Gastrocnemius medialis (tissue), 4 donors: ENCODE results near the gene NDST3. TPM values are rescaled to one million over a fixed set of nuclear protein-coding genes. Genes with fewer than 3 reads are reported as not detected.

ENCODE experiments used
- ATAC-seq, 2 donors: fragments of 150-250 bp; one replicate each; pipeline ENCODE4 v1.9.1; 2016
- DNase-seq, 2 donors: peaks; one replicate each; pipeline ENCODE4 v3.0.0-alpha.2; 2019
- H3K27ac ChIP-seq, 4 donors: fragments of 200-600 bp; sonication (generic); 1 replicate in 1 of 4; 2 replicates in 3 of 4; pipeline ENCODE4 v1.5.1; 2016 to 2018; ENCODE audit warnings: mild to moderate bottlenecking in 2 of 4, moderate library complexity in 1 of 4
- H3K27me3 ChIP-seq, 3 donors: fragments of 200-600 bp; sonication (generic) in 2 of 3; 1 replicate in 1 of 3; 2 replicates in 2 of 3; pipeline versions ENCODE4 v1.5.1 to v1.6.0; 2016 to 2019; ENCODE audit warnings: mild to moderate bottlenecking in 1 of 3, moderate library complexity in 1 of 3
- H3K36me3 ChIP-seq, 2 donors: fragments of 200-600 bp; sonication (generic) in 1 of 2; one replicate each; pipeline ENCODE4 v1.5.1; 2017 to 2018
- H3K4me1 ChIP-seq, 2 donors: fragments of 200-600 bp; sonication (generic) in 1 of 2; one replicate each; pipeline ENCODE4 v1.5.1; 2016 to 2017; ENCODE audit warnings: mild to moderate bottlenecking in 2 of 2
- H3K4me3 ChIP-seq, 4 donors: fragments of 200-600 bp; sonication (generic) in 3 of 4; 1 replicate in 1 of 4; 2 replicates in 3 of 4; pipeline ENCODE4 v1.5.1; 2016 to 2019; ENCODE audit warnings: mild to moderate bottlenecking in 2 of 4
- H3K9me3 ChIP-seq, 3 donors: fragments of 200-600 bp; sonication (generic) in 2 of 3; 1 replicate in 1 of 3; 2 replicates in 2 of 3; pipeline ENCODE4 v1.5.1; 2016 to 2019
- POLR2A ChIP-seq, 2 donors: fragments of 450-650 bp; IDR thresholded peaks; one replicate each; pipeline ENCODE4 v1.6.1; 2017; ENCODE audit warnings: antibody characterized with exemption in 2 of 2, mild to moderate bottlenecking in 2 of 2, moderate library complexity in 2 of 2
- in situ Hi-C, 4 donors: fragments of 200-750 bp; cut with MboI; loops; one replicate each; pipeline versions ENCODE4 v1.15.0 to v1.8.0; 2017; ENCODE audit warnings: low sequenced_read_pairs in 4 of 4
- intact Hi-C: fragments of 100-400 bp; cut with DNase I; formaldehyde crosslinking; loops from one replicate; pipeline ENCODE4 v1.15.1; 2023; ENCODE audit warnings: low total_unique reads
- total RNA-seq, 4 donors: library from RNA; depleted of rRNA; stranded (reverse); fragments of >200 nt; gene quantifications; one replicate each; pipeline versions ENCODE4 v1.1.0 to v1.2.3, GENCODE V29; 2016
- TF ChIP-seq, protein P1 (sequence below), 5 experiments: fragments of 450-650 bp in 3 of 5; fragments of 200-600 bp in 2 of 5; sonication (generic) in 2 of 5; IDR thresholded peaks in 4 of 5; conservative IDR thresholded peaks in 1 of 5; 1 replicate in 4 of 5; 2 replicates in 1 of 5; pipeline ENCODE4 v1.5.1; 2016 to 2019; ENCODE audit warnings: antibody characterized with exemption in 5 of 5, mild to moderate bottlenecking in 3 of 5, moderate library complexity in 3 of 5

NDST3 gene
- total RNA-seq, 4 donors from 2014 or later: 0.13 TPM; not detected in 3

DNA sequence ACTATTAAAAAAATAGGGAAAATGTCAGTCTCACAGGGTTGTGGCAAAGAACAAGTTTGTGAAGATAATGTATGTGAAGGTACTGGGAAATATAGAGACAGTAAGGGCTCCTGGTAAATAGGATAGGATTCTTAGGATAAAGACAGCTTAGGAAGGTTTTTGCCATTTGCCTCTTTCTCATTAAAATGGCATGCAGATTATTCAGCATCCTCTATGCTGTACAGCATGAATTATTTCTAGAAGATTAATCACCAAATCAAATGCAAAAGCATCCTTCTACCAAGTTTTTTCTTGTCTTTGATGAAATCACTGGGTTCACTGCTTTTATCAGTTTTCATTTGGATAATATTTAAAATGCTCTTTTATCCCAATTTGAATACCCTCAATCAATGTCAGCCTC lies 142.8 kb downstream of the NDST3 start:
- TF ChIP-seq, protein P1, sequence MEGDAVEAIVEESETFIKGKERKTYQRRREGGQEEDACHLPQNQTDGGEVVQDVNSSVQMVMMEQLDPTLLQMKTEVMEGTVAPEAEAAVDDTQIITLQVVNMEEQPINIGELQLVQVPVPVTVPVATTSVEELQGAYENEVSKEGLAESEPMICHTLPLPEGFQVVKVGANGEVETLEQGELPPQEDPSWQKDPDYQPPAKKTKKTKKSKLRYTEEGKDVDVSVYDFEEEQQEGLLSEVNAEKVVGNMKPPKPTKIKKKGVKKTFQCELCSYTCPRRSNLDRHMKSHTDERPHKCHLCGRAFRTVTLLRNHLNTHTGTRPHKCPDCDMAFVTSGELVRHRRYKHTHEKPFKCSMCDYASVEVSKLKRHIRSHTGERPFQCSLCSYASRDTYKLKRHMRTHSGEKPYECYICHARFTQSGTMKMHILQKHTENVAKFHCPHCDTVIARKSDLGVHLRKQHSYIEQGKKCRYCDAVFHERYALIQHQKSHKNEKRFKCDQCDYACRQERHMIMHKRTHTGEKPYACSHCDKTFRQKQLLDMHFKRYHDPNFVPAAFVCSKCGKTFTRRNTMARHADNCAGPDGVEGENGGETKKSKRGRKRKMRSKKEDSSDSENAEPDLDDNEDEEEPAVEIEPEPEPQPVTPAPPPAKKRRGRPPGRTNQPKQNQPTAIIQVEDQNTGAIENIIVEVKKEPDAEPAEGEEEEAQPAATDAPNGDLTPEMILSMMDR (IDR thresholded peaks at IDR 0.05 in 4 of 5, conservative IDR thresholded peaks at IDR 0.05 in 1 of 5): no peak
- TF ChIP-seq POLR2A (IDR thresholded peaks at IDR 0.05): no peak
- Histone ChIP-seq H3K36me3 (no peaks in the 10 kb centered on the region), H3K27ac (no peak overlapping the region), H3K27me3 (no peaks in the 10 kb centered on the region), H3K9me3 (no peaks in the 10 kb centered on the region), H3K4me3 (no peak overlapping the region), H3K4me1 (no peaks in the 10 kb centered on the region)
- intact Hi-C loops (no loop called here), in situ Hi-C loops (no loop called here)
- DNase-seq (no peak), ATAC-seq (no peak)

DNA sequence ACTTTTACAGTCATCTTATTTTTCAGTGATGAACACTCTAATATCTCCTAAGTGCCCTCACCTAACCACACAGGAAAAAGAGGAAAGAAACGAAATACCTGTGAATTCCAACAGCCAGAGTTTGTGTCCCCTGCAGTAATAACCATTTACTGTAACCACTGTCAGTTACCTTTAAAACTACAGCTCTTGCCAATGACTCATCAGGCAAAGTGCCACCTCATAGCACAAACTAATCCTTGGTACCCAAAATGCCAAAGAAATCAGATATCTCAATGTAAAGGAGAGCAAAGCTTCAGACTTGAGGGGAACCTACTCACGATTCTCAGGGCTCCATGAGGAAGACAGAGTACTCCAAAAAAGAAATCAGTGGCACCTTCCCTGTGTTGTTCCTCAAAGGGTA lies 146.5 kb downstream of the NDST3 start:
- TF ChIP-seq, protein P1 (IDR thresholded peaks at IDR 0.05 in 4 of 5, conservative IDR thresholded peaks at IDR 0.05 in 1 of 5): no peak
- TF ChIP-seq POLR2A (IDR thresholded peaks at IDR 0.05): no peak
- no peak for DNase-seq
- no peak for ATAC-seq
- in situ Hi-C loops: no loop called here
- no peaks in the 10 kb centered on the region for H3K36me3 ChIP-seq
- intact Hi-C loops: no loop called here
- no peaks in the 10 kb centered on the region for H3K9me3 ChIP-seq
- no peaks in the 10 kb centered on the region for H3K27me3 ChIP-seq
- H3K4me3 ChIP-seq: no peak overlapping the region
- H3K27ac ChIP-seq: no peak overlapping the region
- no peaks in the 10 kb centered on the region for H3K4me1 ChIP-seq

DNA sequence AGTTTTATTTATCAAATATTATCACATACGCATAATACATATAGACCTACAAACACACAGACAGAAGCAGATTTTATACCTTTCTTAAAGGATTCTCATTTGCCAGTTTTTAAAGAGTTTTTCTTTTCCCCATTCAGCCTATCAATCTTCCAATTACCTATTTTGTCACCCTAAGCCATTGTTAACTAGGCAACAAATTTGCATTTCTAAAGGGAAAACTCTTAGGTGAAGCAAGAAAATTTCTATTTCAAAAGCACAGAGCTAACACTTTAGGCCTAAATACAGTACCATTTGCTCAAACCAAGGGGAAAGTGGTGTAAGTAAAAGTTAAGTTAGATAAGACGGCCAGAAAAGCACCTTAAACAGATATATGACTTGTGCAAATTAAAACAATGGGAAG lies 156.6 kb downstream of the NDST3 start:
- in situ Hi-C loops (no loop called here), intact Hi-C loops (no loop called here)
- Histone ChIP-seq H3K27ac (no peak overlapping the region), H3K36me3 (no peaks in the 10 kb centered on the region), H3K4me1 (no peaks in the 10 kb centered on the region), H3K4me3 (no peak overlapping the region), H3K9me3 (no peaks in the 10 kb centered on the region), H3K27me3 (no peaks in the 10 kb centered on the region)
- no peak for TF ChIP-seq POLR2A (IDR thresholded peaks at IDR 0.05)
- TF ChIP-seq, protein P1 (IDR thresholded peaks at IDR 0.05 in 4 of 5, conservative IDR thresholded peaks at IDR 0.05 in 1 of 5): no peak
- ATAC-seq: no peak
- no peak for DNase-seq

DNA sequence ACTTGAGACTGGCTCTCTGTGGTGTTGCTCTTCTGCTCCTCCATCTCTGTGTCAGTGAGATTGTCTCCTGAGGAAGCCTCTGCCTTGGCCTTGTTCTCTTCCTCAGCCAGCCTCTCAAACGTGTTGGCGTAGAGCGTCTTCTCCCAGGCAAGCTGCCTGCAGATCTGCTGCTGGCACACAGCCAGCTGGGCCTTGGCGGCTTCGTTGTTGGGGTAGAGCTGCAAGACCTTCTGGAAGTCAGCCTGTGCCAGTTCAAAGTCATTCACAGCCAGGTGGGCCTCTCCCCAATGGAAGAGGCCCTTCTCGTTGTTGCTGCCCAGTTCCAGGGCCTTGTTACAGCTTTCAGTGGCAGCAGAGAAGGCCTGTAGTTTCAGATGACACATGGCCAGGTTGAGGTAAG lies 159.1 kb downstream of the NDST3 start:
- Histone ChIP-seq H3K27me3 (no peaks in the 10 kb centered on the region), H3K9me3 (no peaks in the 10 kb centered on the region), H3K27ac (no peak overlapping the region), H3K36me3 (no peaks in the 10 kb centered on the region), H3K4me3 (no peak overlapping the region), H3K4me1 (no peaks in the 10 kb centered on the region)
- no peak for ATAC-seq
- DNase-seq: no peak
- in situ Hi-C loops: no loop called here
- TF ChIP-seq POLR2A (IDR thresholded peaks at IDR 0.05): no peak
- TF ChIP-seq, protein P1 (IDR thresholded peaks at IDR 0.05 in 4 of 5, conservative IDR thresholded peaks at IDR 0.05 in 1 of 5): no peak
- intact Hi-C loops: no loop called here

DNA sequence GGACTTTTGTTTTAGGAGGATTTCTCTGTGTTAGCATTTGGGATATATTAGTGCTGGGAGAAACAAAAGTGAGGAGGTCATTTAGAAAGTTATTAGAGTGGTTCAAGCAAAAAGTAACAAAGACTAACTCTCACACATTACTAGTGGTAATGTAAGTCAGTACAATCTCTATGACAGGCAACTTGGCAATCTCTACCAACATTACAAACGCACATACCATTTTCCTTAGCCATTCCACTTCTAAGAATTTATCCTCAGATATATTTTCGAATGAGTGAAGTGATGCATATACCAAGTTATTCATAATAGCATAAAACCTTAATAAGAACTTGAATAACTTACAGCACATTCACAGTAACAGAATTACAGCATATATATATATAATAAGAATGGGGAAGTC lies 172.3 kb downstream of the NDST3 start:
- Histone ChIP-seq H3K27ac (no peak overlapping the region), H3K36me3 (no peaks in the 10 kb centered on the region), H3K9me3 (no peaks in the 10 kb centered on the region), H3K27me3 (no peaks in the 10 kb centered on the region), H3K4me1 (no peaks in the 10 kb centered on the region), H3K4me3 (no peak overlapping the region)
- in situ Hi-C loops (no loop called here), intact Hi-C loops (no loop called here)
- TF ChIP-seq, protein P1 (IDR thresholded peaks at IDR 0.05 in 4 of 5, conservative IDR thresholded peaks at IDR 0.05 in 1 of 5): no peak
- no peak for TF ChIP-seq POLR2A (IDR thresholded peaks at IDR 0.05)
- no peak for ATAC-seq
- no peak for DNase-seq
